Measurements from ENCODE around the gene TFEB. TPM values are rescaled to one million over a fixed set of nuclear protein-coding genes. Genes with fewer than 3 reads are reported as not detected.

The TFEB gene
- total and polyA plus RNA-seq, 2 donors (not counting 1 experiment from before 2014, with no cell fraction given) = 1.9 to 7.6 TPM

- Histone ChIP-seq H3K4me2 (ENCODE audit: extremely low read depth, insufficient read depth, low read length) (no peak overlapping the region), H3K36me3 (ENCODE audit: control insufficient read depth, insufficient read depth, low read length) (no peaks in the 10 kb centered on the region), H3K4me3 (replicated peaks in 1 of 4; ENCODE audit: control extremely low read depth in 1 of 4, insufficient read depth in 1 of 4, low read depth in 3 of 4, low read length in 4 of 4) (no peak overlapping the region), H3K27ac (ENCODE audit: insufficient read depth, low read length) (no peak overlapping the region), H2AFZ (ENCODE audit: low read length) (no peak overlapping the region), H3K79me2 (ENCODE audit: control insufficient read depth, insufficient read depth, low read length) (no peaks in the 10 kb centered on the region), H3K4me1 (ENCODE audit: control insufficient read depth, extremely low read depth, insufficient read depth, low read length) (no peaks in the 10 kb centered on the region), H3K9me3 (ENCODE audit: control insufficient read depth, insufficient read depth, low read depth, low read length) (no peaks in the 10 kb centered on the region), H3K27me3 (ENCODE audit: control insufficient read depth, insufficient read depth, low read length) (no peaks in the 10 kb centered on the region), H3K9ac (ENCODE audit: insufficient read depth, low read length) (no peak overlapping the region), H4K20me1 (ENCODE audit: control insufficient read depth, extremely low read depth, insufficient read depth, low read length) (no peaks in the 10 kb centered on the region)
- no peak for TF ChIP-seq EZH2 (IDR thresholded peaks at IDR 0.05; ENCODE audit: low read length, missing control alignments)
- TF ChIP-seq, protein P1, sequence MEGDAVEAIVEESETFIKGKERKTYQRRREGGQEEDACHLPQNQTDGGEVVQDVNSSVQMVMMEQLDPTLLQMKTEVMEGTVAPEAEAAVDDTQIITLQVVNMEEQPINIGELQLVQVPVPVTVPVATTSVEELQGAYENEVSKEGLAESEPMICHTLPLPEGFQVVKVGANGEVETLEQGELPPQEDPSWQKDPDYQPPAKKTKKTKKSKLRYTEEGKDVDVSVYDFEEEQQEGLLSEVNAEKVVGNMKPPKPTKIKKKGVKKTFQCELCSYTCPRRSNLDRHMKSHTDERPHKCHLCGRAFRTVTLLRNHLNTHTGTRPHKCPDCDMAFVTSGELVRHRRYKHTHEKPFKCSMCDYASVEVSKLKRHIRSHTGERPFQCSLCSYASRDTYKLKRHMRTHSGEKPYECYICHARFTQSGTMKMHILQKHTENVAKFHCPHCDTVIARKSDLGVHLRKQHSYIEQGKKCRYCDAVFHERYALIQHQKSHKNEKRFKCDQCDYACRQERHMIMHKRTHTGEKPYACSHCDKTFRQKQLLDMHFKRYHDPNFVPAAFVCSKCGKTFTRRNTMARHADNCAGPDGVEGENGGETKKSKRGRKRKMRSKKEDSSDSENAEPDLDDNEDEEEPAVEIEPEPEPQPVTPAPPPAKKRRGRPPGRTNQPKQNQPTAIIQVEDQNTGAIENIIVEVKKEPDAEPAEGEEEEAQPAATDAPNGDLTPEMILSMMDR (conservative IDR thresholded peaks at IDR 0.05 in 1 of 2, IDR thresholded peaks at IDR 0.05 in 1 of 2; ENCODE audit: low read depth in 1 of 2, low read length in 2 of 2) = no peak
- no peak for DNase-seq (ENCODE audit: low read depth in 2 of 2)
Observed at GRCh38 chr6:41744236-41744787, 8.9 kb upstream of the TFEB start.

GRCh38 chr6:41743406-41744235, 8.2 kb upstream of the TFEB start:
- Histone ChIP-seq H3K9me3 (ENCODE audit: control insufficient read depth, insufficient read depth, low read depth, low read length) (no peaks in the 10 kb centered on the region), H3K79me2 (ENCODE audit: control insufficient read depth, insufficient read depth, low read length) (no peaks in the 10 kb centered on the region), H3K4me2 (ENCODE audit: extremely low read depth, insufficient read depth, low read length) (no peak overlapping the region), H3K4me1 (ENCODE audit: control insufficient read depth, extremely low read depth, insufficient read depth, low read length) (no peaks in the 10 kb centered on the region), H2AFZ (ENCODE audit: low read length) (no peak overlapping the region), H3K4me3 (replicated peaks in 1 of 4; ENCODE audit: control extremely low read depth in 1 of 4, insufficient read depth in 1 of 4, low read depth in 3 of 4, low read length in 4 of 4) (no peak overlapping the region), H3K27ac (ENCODE audit: insufficient read depth, low read length) (no peak overlapping the region), H3K9ac (ENCODE audit: insufficient read depth, low read length) (no peak overlapping the region), H4K20me1 (ENCODE audit: control insufficient read depth, extremely low read depth, insufficient read depth, low read length) (no peaks in the 10 kb centered on the region), H3K27me3 (ENCODE audit: control insufficient read depth, insufficient read depth, low read length) (no peaks in the 10 kb centered on the region), H3K36me3 (ENCODE audit: control insufficient read depth, insufficient read depth, low read length) (no peaks in the 10 kb centered on the region)
- TF ChIP-seq EZH2 (IDR thresholded peaks at IDR 0.05; ENCODE audit: low read length, missing control alignments) = no peak
- TF ChIP-seq, protein P1 (conservative IDR thresholded peaks at IDR 0.05 in 1 of 2, IDR thresholded peaks at IDR 0.05 in 1 of 2; ENCODE audit: low read depth in 1 of 2, low read length in 2 of 2) = no peak
- no peak for DNase-seq (ENCODE audit: low read depth in 2 of 2)

- Histone ChIP-seq H3K4me2 (ENCODE audit: extremely low read depth, insufficient read depth, low read length) (no peak overlapping the region), H3K4me1 (ENCODE audit: control insufficient read depth, extremely low read depth, insufficient read depth, low read length) (no peaks in the 10 kb centered on the region), H3K9ac (ENCODE audit: insufficient read depth, low read length) (no peak overlapping the region), H3K27me3 (ENCODE audit: control insufficient read depth, insufficient read depth, low read length) (no peaks in the 10 kb centered on the region), H3K27ac (ENCODE audit: insufficient read depth, low read length) (no peak overlapping the region), H4K20me1 (ENCODE audit: control insufficient read depth, extremely low read depth, insufficient read depth, low read length) (no peaks in the 10 kb centered on the region), H3K79me2 (ENCODE audit: control insufficient read depth, insufficient read depth, low read length) (no peaks in the 10 kb centered on the region), H2AFZ (ENCODE audit: low read length) (no peak overlapping the region), H3K36me3 (ENCODE audit: control insufficient read depth, insufficient read depth, low read length) (no peaks in the 10 kb centered on the region), H3K9me3 (ENCODE audit: control insufficient read depth, insufficient read depth, low read depth, low read length) (no peaks in the 10 kb centered on the region), H3K4me3 (replicated peaks in 1 of 4; ENCODE audit: control extremely low read depth in 1 of 4, insufficient read depth in 1 of 4, low read depth in 3 of 4, low read length in 4 of 4) (no peak overlapping the region)
- TF ChIP-seq EZH2 (IDR thresholded peaks at IDR 0.05; ENCODE audit: low read length, missing control alignments) = no peak
- TF ChIP-seq, protein P1 (conservative IDR thresholded peaks at IDR 0.05 in 1 of 2, IDR thresholded peaks at IDR 0.05 in 1 of 2; ENCODE audit: low read depth in 1 of 2, low read length in 2 of 2) = no peak
- no peak for DNase-seq (ENCODE audit: low read depth in 2 of 2)
Observed at GRCh38 chr6:41741625-41742490, 6.5 kb upstream of the TFEB start.
